Stimulated activated CD4-positive, alpha-beta T cell treated with anti-CD3 and anti-CD28 coated beads, Interleukin-4, amount 100 ng/mL, for 48 hours (primary cell): ENCODE measurements around the gene APOBEC3G.

ENCODE experiments used
- DNase-seq, 2 donors: peaks; one replicate each; pipeline ENCODE4 v3.0.0-alpha.2; 2020; ENCODE audit warnings: low read depth in 2 of 2

APOBEC3G gene

DNA sequence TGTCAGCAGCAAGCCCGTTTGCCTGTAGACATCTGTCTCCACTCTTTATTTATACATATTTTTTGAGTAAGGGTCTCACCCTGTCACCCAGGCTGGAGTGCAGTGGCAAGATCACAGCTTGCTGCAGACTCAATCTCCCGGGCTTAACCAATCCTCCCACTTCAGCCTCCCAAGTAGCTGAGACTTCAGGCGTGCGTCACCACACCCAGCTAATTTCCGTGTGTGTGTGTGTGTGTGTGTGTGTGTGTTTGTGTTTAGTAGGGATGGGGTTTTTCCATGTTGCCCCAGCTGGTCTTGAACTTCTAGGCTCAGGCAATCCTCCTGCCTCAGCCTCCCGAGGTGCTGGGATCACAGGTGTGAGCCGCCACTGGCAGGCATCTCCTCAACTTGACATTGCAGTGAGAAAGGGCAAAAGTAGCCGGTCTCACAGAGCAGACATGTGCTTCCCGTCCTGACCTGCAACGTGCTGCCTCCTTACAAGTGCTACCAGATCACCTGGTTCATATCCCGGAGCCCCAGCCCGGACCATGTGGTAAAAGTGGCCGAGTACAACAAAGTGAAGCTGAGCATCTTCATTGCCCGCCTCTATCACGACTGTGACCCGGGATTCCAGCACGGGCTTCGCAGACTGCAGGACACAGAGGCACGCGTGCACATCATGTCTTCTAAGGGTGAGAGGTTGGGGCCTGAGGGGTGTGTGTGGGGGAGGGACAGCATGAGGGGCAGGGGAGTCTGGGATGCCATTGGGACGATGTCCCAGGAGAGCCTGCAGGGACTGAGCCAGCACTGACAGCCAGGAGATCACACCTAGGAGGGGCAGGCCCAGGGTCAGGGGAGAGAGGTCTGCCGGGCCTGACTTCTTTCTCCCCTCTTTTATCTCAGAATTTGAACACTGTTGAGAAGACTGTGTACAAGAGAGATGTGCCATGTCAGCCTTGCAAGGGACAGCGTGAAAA is 14.3 kb downstream of the APOBEC3G start:
- DNase-seq = no peak

DNA sequence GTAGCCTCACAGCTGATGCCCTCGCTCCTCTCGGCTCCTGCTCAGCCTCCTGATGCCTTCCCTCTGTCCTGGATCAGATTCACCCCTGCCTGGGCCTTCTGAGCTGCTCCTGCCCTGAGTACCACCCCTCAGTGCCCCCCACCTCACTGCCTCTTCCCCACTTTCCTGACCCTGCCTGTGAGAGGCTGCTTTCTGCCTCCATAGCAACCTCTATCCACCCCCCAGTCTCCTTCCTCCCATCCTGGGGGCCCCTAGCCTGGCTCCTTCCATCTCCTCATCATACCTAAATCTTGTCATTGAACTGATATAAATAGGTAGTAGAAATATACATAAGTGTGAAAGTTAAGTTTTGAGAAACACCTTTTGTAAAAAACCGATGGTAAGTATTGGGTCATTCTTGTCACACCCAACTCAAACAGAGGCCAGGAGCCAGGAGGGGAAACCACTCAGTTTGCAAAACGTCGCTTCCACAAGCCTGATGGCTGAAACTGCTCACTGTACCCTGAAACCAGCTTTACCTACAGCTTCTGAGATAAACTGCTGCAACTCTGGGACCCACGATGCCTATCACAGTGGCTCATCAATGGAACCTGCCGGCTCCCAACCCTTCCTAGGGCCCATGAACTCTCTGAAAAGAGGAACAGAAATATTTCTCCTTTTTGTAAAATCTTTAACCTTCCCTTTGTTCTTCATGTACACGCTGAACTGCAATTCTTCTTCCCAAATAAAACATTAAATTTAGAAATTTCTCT is 15.2 kb downstream of the APOBEC3G start:
- DNase-seq = no peak

DNA sequence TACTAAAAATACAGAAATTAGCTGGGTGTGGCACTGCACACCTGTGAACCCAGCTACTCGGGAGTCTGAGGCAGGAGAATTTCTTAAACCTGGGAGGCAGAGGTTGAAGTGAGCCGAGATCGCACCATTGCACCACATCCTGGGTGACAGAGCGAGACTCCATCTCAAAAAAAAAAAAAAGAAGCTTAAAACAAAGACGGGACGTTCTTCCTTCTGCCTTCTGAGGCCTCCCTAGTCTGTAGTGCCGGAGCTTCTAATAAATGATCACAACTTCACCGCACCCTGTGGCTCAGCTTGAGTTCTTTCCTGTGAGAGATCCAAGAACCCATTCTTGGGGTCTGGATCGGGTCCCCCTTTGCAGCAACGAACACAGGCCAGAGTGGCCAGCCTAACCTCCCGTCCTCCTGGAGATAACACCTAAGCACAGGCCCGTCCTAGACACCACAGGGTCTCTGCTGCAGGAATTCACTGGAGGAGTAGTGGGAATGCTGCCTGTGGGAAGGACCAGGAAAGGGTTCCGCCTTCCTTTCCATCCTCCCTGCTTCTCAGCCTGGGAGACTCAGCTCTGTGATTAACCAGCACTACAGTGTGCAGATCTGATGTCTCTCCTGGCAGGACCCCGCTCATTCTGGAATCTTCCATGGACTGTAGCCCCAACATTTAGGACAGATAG is 17.8 kb downstream of the APOBEC3G start:
- DNase-seq = no peak

DNA sequence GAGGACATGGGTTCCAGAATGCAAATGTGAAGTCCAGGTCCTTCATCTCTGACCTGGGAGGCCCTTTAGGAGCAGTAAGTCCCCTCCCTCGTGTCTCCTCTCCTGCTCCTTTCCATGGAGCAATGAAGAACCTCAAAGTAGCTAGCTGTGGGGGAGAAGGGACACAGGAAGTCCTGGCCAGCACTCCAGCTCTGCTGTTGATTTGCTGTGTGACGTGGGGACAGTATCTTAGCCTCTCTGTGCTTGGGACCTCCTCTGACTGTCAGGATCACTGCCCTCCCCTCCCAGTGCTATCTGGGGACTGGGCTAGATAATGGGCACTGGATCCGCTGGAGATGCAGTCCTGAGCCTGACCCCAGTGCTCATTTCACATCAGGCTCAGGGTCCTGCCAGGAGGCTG is 18.9 kb downstream of the APOBEC3G start:
- DNase-seq = no peak

DNA sequence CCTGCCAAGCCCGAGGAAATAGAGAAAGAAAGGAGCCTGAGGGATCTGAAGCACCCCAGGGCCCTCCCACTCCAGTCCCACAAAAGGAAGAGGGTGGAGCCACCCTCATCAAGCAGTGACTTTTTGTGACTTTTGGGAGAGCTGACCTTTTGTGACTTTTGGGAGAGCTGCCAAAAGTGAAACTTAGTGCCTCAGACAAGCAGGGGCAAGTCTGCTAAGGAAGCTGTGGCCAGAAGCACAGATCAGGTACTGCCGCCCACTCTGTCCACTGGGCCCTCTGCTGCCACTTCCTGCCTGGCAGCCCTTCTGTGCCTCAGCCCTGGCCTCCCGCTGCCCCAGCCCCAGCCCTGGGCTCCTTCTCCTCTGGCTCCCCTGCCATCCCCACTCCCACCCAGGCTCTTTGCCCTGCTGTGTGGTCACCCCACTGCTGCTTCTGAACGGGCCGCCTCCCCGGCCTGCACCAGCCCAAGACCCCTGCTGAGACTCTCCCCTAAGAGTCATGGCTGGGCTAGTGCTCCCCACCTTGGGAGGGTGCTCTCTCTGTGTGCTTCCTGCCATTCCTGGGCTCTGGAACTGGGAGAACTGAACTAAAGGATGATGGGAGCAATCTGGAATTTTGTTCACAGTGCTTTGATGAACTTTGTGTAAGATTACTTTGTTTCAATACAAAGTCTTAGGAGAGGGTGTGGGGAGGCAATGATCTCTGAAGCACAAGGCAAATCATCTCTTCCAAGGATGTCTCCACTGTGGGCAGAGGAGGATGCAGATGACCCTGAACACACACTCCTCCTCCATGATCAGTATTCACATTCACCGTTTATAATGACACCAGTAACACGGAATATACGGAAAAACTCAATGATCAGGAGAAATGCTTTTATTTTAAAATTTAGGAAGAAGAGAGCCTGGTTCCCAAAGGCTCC is 20.3 kb downstream of the APOBEC3G start, which contains the start of gene APOBEC3H:
Gene APOBEC3H, plus strand, starts transcription at position 147 of the 923 bp plus-strand sequence. CDS start 3,035 bp downstream, outside the sequence.
- DNase-seq = no peak

DNA sequence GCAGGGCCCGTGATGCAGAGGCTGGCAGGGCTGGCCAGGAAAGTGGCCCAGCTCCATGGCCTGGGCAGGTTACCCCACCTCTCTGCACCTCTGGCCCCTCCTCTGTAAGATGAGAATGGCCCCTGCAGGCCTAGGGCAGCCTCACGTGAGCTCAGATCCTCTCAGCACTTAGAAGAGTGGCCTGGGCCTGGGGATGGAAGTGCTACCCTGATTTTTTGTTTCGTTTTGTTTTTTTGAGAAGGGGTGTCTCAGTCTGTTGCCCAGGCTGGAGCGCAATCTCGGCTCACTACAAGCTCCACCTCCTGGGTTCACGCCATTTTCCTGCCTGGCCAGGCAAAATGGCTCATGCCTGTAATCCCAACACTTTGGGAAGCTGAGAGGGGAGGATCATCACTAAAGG is 21.0 kb downstream of the APOBEC3G start:
- DNase-seq = no peak

DNA sequence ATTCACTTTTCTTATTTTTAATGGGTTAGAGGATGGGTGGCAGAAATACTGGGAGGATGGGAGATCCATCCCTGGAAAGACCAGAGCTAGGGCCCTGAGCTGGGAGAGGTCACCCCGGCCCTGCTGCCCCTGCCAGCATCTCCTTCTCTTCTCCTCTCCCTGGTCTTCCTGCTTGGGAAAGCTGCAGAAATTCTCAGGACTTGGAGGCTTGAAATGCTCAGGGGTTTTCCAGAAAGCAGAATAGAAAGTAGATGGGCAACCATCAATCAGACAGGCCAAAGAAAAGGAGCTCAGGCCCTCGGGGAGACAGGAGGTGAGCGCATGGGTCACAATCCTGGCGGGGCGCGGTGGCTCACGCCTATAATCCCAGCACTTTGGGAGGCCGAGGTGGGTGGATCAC is 21.5 kb downstream of the APOBEC3G start:
- DNase-seq = no peak

DNA sequence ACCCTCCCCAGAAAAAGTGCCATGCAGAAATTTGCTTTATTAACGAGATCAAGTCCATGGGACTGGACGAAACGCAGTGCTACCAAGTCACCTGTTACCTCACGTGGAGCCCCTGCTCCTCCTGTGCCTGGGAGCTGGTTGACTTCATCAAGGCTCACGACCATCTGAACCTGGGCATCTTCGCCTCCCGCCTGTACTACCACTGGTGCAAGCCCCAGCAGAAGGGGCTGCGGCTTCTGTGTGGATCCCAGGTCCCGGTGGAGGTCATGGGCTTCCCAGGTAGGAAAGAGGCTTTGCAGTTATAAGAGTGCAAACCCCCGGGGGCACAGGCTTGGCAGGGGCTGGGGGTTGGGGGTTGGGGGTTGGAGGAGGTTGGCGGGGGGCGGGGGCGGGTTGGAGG is 24.2 kb downstream of the APOBEC3G start:
- no peak for DNase-seq

DNA sequence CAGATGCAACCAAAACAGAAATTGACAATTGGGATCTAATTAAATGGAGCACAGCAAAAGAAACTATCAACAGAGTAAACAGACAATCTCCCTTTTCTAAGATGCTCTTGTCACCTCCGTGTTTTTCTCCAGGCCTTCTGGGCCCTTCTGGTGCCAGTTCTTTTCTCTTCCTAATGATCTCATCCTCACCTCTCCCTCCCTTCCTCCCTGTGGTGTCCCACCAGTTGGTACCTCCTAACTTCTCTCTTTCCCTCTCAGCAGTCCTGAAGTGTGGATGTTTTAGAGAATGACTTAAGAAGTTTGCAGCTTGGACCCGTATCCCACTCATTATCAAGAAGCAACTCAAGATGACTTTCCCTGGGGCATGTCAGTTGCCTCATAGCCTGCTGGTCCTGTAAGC is 26.4 kb downstream of the APOBEC3G start:
- DNase-seq = no peak

DNA sequence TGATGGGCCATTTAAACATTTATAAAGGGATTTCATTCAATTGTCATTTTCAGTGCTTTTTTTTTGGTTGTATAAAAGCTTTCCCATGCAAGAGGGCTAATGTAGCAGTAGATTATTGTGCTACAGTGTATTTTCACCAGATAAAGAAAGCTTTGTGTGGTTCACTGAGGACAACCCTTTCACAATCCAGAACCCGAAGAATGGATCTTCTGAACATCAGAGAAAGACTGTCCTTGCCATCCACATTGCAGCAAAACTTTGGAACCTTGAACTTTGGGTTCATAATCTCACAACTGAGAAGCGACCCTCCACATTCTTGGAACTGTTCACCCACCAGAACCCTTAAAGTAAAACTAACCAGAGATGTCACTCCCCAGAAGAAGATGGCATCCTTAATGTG is 29.3 kb downstream of the APOBEC3G start:
- DNase-seq = no peak

DNA sequence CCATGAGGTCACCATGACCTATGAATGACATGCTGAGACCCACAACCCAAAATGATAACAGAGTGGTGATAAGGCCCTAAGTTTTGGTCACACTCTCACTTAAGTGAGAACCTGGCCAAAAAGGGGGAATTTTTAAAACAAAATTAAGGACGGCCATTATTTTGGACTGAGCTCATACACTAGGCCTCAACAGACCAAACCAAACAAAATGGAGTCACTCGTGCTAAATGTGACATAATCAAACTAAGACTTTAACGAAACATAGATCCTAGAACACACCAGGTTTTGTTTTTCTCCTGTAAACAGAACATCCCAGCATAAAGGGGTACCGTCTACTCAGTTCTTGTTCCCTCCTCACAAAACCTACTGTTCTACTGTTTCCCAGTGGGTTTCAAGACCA is 31.4 kb downstream of the APOBEC3G start:
- no peak for DNase-seq

DNA sequence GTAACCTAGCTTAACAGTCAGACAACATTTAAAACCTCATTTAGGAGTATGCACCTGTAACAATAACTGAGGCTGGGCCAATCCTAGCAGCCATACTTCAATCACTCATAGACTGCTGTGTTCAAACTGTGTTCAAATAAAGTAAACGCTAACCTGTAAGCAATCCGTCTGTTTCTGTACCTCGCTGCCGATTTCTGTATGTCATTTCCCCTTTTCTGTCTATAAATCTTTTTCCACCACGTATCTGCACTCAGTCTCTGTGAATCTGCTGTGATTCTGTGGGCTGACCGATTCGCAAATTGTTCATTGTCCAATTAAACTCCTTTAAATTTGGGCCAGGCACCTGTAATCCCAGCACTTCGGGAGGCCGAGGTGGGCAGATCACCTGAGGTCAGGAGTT is 32.3 kb downstream of the APOBEC3G start:
- DNase-seq = no peak

DNA sequence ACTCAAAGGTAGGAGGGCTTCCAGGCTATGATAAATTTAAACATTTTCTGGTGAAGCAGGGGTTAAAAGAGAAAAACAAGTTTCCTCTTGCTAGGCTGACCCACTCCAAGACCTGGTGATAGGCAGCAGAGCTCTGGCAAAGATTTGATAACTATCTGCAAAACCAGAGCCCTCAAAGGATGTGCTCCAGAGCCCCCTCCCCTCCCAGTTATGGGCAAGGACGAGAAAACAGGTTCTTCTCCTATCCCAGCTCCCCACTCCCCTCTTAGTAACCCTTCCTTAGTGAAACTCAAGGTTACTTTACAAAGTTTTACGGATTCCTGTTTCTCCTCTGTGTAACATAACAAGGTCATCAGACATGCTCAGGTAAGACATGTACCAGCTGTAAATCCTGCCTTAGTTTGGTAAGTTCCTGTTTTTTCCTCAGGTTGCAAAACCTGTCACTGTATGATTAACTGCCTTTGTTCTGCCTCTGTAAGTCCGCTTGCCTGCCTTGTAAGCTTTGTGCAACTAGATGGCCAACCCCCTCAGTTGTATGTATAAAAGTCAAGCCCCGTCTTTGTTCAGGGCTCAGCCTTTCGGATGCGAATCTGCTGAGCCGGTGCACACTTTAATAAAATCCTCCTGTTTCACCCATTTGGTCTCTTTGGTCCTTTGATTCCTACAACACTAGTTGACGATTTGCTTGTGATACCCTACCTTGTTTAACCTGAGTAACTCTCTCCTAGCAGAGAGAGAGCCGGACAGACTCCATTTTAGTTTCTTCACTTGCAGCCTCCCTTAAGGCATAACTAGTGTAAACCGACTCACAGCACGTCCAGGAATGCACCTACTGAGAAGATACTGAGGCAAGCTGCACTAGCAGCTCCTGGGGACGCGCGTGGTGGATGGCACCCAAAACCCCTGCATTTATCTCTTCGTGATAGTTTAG is 33.8 kb downstream of the APOBEC3G start:
- DNase-seq = no peak

DNA sequence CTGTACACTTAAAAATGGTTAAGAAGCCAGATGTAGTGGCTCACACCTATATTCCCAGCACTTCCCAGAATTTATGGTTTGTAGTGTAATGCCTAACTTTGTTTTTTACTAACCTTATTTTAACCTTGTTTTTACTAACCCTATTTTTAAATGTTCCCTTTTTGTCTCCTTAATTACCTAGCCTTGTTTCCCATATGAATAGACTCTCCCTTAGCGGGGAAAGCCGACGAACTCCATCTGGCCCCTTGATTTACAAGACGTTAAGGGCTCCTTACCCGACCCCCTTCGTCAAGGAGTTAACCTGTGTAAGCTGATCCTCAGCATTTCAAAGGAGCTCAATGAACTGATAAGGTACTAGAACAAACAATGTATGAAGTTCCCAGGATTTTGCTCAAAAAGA is 37.0 kb downstream of the APOBEC3G start:
- no peak for DNase-seq

DNA sequence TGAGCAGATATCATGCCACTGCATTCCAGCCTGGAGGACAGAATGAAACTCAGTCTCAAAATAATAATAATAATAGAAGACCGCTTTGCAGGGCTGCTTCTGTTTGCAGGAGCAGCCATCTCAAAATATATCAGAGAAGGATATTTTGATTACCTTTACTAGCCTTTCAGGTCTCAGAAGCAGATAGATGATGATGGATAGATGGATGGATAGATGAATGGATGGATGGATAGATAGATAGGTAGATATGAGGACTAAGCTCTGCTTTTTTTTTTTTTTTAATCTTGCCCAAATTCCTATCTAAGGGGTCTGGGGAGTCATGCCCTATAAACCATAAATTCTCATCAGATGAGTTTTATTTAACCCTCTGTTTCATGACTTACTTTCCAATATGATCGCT is 38.5 kb downstream of the APOBEC3G start:
- no peak for DNase-seq

DNA sequence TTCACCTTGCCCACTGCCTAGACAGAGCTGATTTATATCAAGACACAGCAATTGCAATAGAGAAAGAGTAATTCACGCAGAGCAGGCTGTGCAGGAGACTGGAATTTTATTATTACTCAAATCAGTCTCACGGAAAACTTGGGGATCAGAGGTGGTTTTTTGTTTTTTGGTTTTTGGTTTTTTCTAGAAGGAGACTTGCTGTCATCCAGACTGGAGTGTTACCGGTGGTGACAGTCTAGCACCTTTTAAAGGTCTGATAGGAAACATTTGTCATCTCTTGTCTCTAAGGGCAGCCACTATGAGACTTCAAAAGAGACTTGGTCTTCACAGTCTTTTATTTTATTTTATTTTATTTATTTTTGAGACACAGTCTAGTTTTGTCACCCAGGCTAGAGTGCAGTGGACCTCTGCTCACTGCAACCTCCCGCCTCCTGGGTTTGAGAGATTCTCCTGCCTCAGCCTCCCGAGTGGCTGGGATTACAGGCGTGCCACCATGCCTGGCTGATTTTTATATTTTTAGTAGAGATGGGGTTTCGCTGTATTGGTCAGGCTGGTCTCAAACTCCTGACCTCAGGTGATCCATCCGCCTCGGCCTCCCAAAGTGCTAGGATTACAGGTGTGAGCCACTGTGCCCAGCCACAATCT is 39.0 kb downstream of the APOBEC3G start:
- no peak for DNase-seq

DNA sequence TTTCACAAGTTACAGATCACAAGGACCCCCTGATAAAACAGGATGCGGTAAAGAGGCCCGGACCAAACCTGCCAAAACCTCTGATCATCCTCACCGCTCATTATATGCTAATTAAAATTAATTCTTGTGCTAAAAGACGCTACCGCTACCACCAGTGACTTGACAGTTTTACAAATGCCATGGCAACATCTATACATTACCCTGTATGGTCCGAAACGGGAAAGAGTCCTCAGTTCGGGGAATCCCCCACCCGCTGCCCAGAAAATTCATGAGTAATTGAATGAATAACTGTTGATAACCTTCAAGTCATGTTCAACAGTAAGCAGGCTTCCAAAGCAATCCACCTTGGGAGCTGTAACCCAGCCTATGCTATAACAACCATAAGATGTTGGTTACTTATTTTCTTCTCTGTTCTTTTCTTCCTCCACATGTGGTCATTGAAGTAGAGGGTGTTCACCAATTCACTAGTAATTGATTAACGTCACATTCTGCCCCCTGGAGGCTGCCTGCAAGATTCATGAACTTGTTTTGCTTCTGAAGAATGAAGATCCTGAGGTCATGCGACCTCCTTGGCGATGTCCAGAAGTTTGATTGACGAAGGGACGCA is 40.6 kb downstream of the APOBEC3G start:
- peak; percentile 57 to 76 for DNase-seq

DNA sequence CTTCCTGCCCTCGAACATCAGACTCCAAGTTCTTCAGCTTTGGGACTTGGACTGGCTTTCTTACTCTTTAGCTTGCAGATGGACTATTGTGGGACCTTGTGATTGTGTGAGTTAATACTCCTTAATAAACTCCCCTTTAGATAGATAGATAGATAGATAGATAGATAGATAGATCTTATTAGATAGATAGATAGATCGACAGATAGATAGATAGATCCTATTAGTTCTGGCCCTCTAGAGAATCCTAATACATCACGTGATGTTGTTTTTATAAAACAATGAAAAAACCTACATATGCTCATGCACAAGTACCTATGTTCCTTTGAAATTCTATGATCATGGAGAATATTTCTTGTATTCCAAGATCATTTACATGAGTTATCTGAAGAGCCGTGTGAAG is 43.9 kb downstream of the APOBEC3G start:
- no peak for DNase-seq
